ENCODE results near the gene DMTF1.

The DMTF1 gene

DNA sequence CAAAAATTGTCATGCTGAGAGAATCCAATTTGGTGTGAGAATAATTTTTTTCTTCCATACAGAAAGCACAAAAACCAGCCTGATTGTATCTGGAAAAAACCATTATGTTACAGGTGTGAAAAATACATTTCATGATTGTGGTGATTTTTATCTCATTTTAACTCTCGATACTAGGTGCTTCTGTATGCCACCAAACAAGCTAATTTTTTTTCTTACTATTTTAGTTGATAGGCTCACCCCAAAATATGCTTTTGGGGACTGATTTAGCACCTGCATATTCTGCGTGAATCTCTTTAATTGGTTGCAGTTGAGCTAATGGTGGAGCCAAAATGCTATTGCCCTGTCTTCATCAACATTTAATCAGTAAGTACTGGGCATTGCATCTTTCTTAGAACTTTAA is 1.9 kb downstream of the DMTF1 start:
- TF ChIP-seq Cebpa-rat (IDR thresholded peaks at IDR 0.05), result no peak
- peak overlapping the region; percentile 85 to 99 (median 90) for H3K4me2 ChIP-seq
- H3K36me3 ChIP-seq, result peaks cover 0 to 35% (median 10%) of the 10 kb centered on the region in 11 experiments; a peak in 10 of 22 replicates
- H3K4me1 ChIP-seq, result peaks cover 25 to 48% (median 38%) of the 10 kb centered on the region in 10 experiments
- H3K27ac ChIP-seq, result peak overlapping the region; percentile 95 to 99 (median 98); a peak in 20 of 22 replicates
- peaks cover 14 to 57% (median 49%) of the 10 kb centered on the region in 11 experiments; a peak in 18 of 22 replicates for H4K20me1 ChIP-seq
- H3K9me3 ChIP-seq (replicated peaks in 1 of 11), result no peaks in the 10 kb centered on the region
- H3K27me3 ChIP-seq, result no peaks in the 10 kb centered on the region
- peak overlapping the region; percentile 96 to 99 (median 98) for H3K9ac ChIP-seq
- H3K4me3 ChIP-seq, result peak overlapping the region; percentile 64 to 91 (median 83)

DNA sequence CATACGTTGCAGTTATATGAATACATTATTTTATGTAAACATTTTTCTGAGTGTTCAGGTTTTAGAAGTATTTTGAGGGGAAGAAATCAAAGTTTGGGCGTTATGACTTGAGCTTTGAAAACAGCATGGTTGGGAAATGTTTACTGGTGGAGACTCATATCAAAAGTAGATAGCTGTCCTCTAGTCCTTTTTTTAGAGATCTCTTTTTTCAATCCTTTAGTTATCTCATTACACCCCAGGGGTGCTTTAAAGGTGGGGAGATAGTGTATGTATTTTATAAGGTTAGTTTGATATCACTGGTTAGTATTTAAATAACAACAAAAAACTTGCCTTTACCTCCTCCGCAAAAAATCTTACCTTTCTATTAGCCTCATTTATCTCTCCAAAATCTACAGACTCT is 2.3 kb downstream of the DMTF1 start:
- H3K9ac ChIP-seq, result peak overlapping the region; percentile 96 to 99 (median 98)
- no peaks in the 10 kb centered on the region for H3K9me3 ChIP-seq (replicated peaks in 1 of 11)
- H3K36me3 ChIP-seq, result peaks cover 0 to 39% (median 14%) of the 10 kb centered on the region in 11 experiments; a peak in 12 of 22 replicates
- peaks cover 14 to 61% (median 53%) of the 10 kb centered on the region in 11 experiments; a peak in 19 of 22 replicates for H4K20me1 ChIP-seq
- TF ChIP-seq Cebpa-rat (IDR thresholded peaks at IDR 0.05), result no peak
- H3K4me3 ChIP-seq, result peak overlapping the region; percentile 64 to 91 (median 83)
- peaks cover 25 to 48% (median 38%) of the 10 kb centered on the region in 10 experiments for H3K4me1 ChIP-seq
- peak overlapping the region; percentile 85 to 99 (median 90) for H3K4me2 ChIP-seq
- H3K27me3 ChIP-seq, result no peaks in the 10 kb centered on the region
- H3K27ac ChIP-seq, result peak overlapping the region in 9 of 11 experiments; percentile 95 to 99 (median 98); a peak in 14 of 22 replicates

DNA sequence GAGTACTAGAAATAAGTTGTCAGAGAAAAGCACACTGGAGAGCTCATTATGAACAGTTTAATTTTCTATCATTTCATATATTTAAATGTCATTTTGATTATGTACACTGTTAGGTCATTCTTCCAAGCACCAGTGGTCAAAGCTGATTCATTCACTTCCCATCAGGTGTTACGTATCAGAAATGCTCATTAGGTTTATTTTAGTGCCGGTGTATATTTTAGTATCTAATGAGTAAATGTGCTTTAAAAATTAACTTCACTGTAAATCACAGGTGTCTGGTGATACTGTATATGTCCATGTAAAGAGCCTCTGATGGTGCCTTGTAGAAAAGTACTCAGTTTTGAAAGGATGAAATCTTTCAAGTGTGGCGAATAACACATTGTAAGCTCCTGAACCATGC is 3.5 kb downstream of the DMTF1 start:
- Histone ChIP-seq H3K9ac (0 out of 22 replicates have a peak overlapping the region, but pooled peaks of 1 of the 11 experiments have one; percentile 15), H3K9me3 (replicated peaks in 1 of 11) (no peaks in the 10 kb centered on the region), H3K27ac (no peak overlapping the region), H3K36me3 (peaks cover 5 to 51% (median 23%) of the 10 kb centered on the region in 11 experiments; a peak in 14 of 22 replicates), H3K4me2 (peak overlapping the region; percentile 2 to 99 (median 73); a peak in 20 of 22 replicates), H3K4me1 (peaks cover 25 to 48% (median 38%) of the 10 kb centered on the region in 10 experiments), H3K4me3 (no peak overlapping the region; a peak in 3 of 20 replicates), H3K27me3 (no peaks in the 10 kb centered on the region), H4K20me1 (peaks cover 14 to 73% (median 66%) of the 10 kb centered on the region in 11 experiments; a peak in 19 of 22 replicates)
- no peak for TF ChIP-seq Cebpa-rat (IDR thresholded peaks at IDR 0.05)

DNA sequence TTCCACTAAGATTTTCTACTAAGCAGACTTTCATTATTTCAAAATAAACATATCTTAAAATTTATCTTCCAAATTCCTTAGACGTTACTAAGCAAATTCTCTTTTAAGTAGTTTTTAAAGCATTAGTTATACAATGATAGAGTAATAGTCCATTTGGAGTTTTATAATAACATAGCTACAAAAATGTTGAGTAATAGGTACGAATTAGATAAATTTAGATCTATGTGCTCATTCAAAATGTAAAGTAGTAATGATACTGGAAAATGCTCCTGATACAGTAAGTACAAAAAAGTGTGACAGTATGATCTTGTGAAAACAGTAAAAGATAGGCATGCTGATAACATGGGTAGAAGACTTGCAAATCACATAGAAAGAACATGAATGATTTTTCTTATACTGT is 4.5 kb downstream of the DMTF1 start:
- Histone ChIP-seq H3K9me3 (replicated peaks in 1 of 11) (no peaks in the 10 kb centered on the region), H3K27me3 (no peaks in the 10 kb centered on the region), H3K27ac (no peak overlapping the region), H3K4me1 (peaks cover 17 to 41% (median 31%) of the 10 kb centered on the region in 10 experiments), H3K4me2 (peak overlapping the region in 9 of 11 experiments; percentile 2 to 99 (median 85); a peak in 15 of 22 replicates), H3K36me3 (peaks cover 5 to 59% (median 26%) of the 10 kb centered on the region in 11 experiments; a peak in 16 of 22 replicates), H4K20me1 (peaks cover 18 to 82% (median 68%) of the 10 kb centered on the region in 11 experiments; a peak in 19 of 22 replicates), H3K4me3 (no peak overlapping the region), H3K9ac (no peak overlapping the region)
- TF ChIP-seq Cebpa-rat (IDR thresholded peaks at IDR 0.05), result no peak

DNA sequence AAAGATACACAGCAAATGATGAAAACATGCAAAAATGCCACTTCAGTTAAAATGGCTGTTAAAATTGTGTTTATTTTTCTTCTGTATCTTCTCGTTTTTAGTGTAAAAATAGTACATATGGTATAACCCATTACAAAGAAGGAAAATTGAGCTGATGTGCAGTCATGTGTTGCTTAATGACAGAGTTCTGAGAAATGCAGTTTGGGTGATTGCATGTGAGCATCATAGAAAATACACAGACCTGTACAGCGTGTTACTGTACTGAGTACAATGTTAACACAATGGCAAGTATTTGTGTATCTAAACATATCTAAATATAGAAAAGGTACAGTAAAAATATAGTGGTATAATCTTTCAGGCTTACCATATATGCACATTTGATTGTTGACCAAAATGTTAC is 7.3 kb downstream of the DMTF1 start:
- no peaks in the 10 kb centered on the region for H3K27me3 ChIP-seq
- H3K36me3 ChIP-seq, result peaks cover 31 to 87% (median 50%) of the 10 kb centered on the region in 11 experiments
- no peak overlapping the region for H3K9ac ChIP-seq
- H3K4me2 ChIP-seq, result no peak overlapping the region
- no peak for TF ChIP-seq Cebpa-rat (IDR thresholded peaks at IDR 0.05)
- no peaks in the 10 kb centered on the region for H3K9me3 ChIP-seq (replicated peaks in 1 of 11)
- H4K20me1 ChIP-seq, result peaks cover 23 to 98% (median 82%) of the 10 kb centered on the region in 11 experiments; a peak in 19 of 22 replicates
- H3K4me1 ChIP-seq, result peaks cover 14 to 31% (median 24%) of the 10 kb centered on the region in 10 experiments
- H3K27ac ChIP-seq, result no peak overlapping the region
- no peak overlapping the region for H3K4me3 ChIP-seq

DNA sequence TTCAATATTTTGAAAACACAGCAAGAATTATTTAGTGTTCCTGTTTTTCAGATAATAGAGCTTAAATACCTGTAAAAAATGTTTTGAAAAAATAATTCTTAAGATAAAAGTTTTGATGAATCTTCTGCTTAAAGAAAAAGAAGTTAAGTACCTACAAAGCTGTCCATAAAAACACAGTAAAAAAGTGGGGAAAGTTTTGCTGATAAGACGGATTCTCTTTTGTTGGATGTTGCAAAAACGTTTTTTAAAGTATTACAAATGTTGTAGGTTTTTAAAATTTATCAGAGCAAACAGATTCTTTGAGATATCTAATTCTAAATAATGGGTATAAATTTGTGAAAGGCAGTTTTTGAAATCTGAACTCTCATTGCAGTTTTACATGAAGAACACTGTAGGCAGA is 12.2 kb downstream of the DMTF1 start:
- peaks cover 79 to 98% (median 89%) of the 10 kb centered on the region in 11 experiments for H3K36me3 ChIP-seq
- H3K4me3 ChIP-seq, result no peak overlapping the region
- H3K9ac ChIP-seq, result no peak overlapping the region
- H3K27ac ChIP-seq, result no peak overlapping the region
- H3K27me3 ChIP-seq, result no peaks in the 10 kb centered on the region
- H3K9me3 ChIP-seq (replicated peaks in 1 of 11), result no peaks in the 10 kb centered on the region
- H3K4me1 ChIP-seq, result no peaks in the 10 kb centered on the region
- H4K20me1 ChIP-seq, result peaks cover 13 to 80% (median 44%) of the 10 kb centered on the region in 11 experiments; a peak in 19 of 22 replicates
- no peak overlapping the region for H3K4me2 ChIP-seq
- TF ChIP-seq Cebpa-rat (IDR thresholded peaks at IDR 0.05), result no peak

DNA sequence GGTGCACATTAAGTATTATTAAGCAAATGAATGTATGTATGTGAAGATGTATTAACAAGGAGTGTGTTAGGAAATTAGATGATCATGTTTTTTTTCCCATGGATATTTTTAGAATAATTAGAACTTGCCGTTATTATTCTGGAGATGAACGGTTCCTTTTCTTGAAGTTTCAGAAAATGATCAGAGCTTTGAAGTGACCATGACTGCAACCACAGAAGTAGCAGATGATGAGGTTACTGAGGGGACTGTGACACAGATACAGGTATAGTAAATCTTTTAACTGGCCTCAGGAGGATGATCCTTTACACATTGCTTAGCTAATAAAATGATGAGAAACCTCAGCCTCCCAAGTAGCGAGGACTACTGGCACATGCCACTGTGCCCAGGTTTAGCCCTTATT is 18.6 kb downstream of the DMTF1 start:
- no peak for TF ChIP-seq Cebpa-rat (IDR thresholded peaks at IDR 0.05)
- H3K9ac ChIP-seq, result no peak overlapping the region
- no peak overlapping the region for H3K4me2 ChIP-seq
- peaks cover 96 to 100% (median 99%) of the 10 kb centered on the region in 11 experiments for H3K36me3 ChIP-seq
- H3K9me3 ChIP-seq (replicated peaks in 1 of 11), result no peaks in the 10 kb centered on the region
- no peaks in the 10 kb centered on the region for H3K27me3 ChIP-seq
- no peaks in the 10 kb centered on the region for H3K4me1 ChIP-seq
- no peak overlapping the region for H3K27ac ChIP-seq
- H4K20me1 ChIP-seq, result peaks cover 0 to 28% (median 7%) of the 10 kb centered on the region in 11 experiments; a peak in 13 of 22 replicates
- H3K4me3 ChIP-seq, result no peak overlapping the region

DNA sequence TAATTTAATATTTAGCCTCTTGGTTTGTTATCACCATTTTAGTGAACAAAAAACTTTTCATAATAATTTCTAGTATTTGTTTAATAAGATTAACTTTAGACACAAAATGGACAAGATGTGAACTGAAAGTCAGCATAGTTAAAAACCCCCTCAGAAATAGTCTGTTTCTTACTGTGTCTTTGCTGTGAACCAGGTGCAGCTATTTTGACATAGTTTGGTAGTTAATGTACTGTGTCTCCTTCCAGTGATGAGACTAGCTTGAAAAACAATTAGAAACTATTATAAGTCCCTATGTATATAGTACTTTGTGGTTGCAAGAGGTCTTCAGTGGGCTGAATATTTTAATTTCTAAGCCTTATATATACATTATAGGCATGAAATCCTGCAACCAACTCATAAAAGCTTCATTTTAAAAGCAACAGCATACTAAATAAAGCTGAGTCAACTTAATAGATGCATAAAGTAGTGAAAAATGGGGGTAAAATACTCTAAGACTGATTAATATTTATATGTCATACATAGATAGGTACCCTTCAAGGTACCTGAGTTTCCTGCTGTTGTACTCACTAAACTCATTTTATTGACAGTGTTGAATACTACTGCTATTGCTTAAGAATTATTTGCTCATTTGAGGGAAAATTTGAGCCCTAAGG is 19.2 kb downstream of the DMTF1 start:
- no peak overlapping the region for H3K4me2 ChIP-seq
- H3K9me3 ChIP-seq (replicated peaks in 1 of 11), result no peaks in the 10 kb centered on the region
- H3K36me3 ChIP-seq, result peaks cover 96 to 100% (median 99%) of the 10 kb centered on the region in 11 experiments
- no peaks in the 10 kb centered on the region for H3K4me1 ChIP-seq
- H3K9ac ChIP-seq, result no peak overlapping the region
- TF ChIP-seq Cebpa-rat (IDR thresholded peaks at IDR 0.05), result no peak
- H4K20me1 ChIP-seq, result peaks cover 0 to 27% (median 7%) of the 10 kb centered on the region in 11 experiments; a peak in 15 of 22 replicates
- H3K27ac ChIP-seq, result no peak overlapping the region
- H3K4me3 ChIP-seq, result no peak overlapping the region
- no peaks in the 10 kb centered on the region for H3K27me3 ChIP-seq

DNA sequence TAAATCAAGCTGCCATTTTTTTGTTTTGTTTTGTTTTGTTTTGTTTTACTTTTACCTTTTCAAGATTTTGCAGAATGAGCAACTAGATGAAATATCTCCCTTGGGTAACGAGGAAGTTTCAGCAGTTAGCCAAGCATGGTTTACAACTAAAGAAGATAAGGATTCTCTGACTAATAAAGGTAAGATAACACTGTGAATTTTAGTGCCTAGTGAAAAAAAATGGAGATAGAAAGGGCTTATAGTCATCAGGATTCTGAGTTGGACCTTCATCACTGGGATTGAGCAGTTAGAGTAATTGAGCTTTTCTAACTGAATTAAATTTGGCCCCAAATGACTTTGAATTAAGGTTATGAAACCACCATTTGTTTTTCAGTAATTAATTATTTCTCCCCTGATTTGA is 21.2 kb downstream of the DMTF1 start:
- Histone ChIP-seq H3K9ac (no peak overlapping the region), H3K36me3 (peaks cover 92 to 100% (median 97%) of the 10 kb centered on the region in 11 experiments), H3K4me1 (no peaks in the 10 kb centered on the region), H3K4me3 (no peak overlapping the region), H3K27me3 (no peaks in the 10 kb centered on the region), H4K20me1 (peaks cover 0 to 37% (median 18%) of the 10 kb centered on the region in 11 experiments; a peak in 18 of 22 replicates), H3K4me2 (no peak overlapping the region), H3K27ac (no peak overlapping the region), H3K9me3 (replicated peaks in 1 of 11) (no peaks in the 10 kb centered on the region)
- no peak for TF ChIP-seq Cebpa-rat (IDR thresholded peaks at IDR 0.05)

Measured in BLaER1 treated with 17β-estradiol and CSF1 and Interleukin-3, amounts not matched to agents 10 nM and 100 nM (cell line).